Peyer's patch (tissue), 4 donors: ENCODE results near the gene PTPRE.

ENCODE experiments used
- CTCF ChIP-seq, 6 experiments: fragments of 450-650 bp in 4 of 6; fragments of 200-600 bp in 2 of 6; sonication (generic) in 1 of 6; IDR thresholded peaks; one replicate each; pipeline ENCODE4 v1.5.1; 2017 to 2019; ENCODE audit warnings: antibody characterized with exemption in 6 of 6, mild to moderate bottlenecking in 3 of 6, moderate library complexity in 1 of 6
- POLR2A ChIP-seq, 2 donors: fragments of 450-650 bp; IDR thresholded peaks; one replicate each; pipeline ENCODE4 v1.5.1; 2017; ENCODE audit warnings: antibody characterized with exemption in 2 of 2, mild to moderate bottlenecking in 2 of 2, moderate library complexity in 2 of 2

GRCh38 chr10:128048819-128049210, 141.9 kb downstream of the PTPRE start:
- TF ChIP-seq POLR2A (IDR thresholded peaks at IDR 0.05) (no peak), CTCF (IDR thresholded peaks at IDR 0.05) (no peak)
